HG03439 (cell line): Measurements from ENCODE around the gene SELENOH.
A peak's percentile ranks its signal among the peaks of the same experiment; 100 is the strongest.

Experiments used
- ATAC-seq: cut with Tn5 transposase; IDR thresholded peaks from one replicate; pipeline ENCODE4 v1.9.1; 2021; ENCODE audit warnings: mild to moderate bottlenecking, moderate library complexity; ENCODE audit not compliant: unreplicated experiment

Gene SELENOH

DNA sequence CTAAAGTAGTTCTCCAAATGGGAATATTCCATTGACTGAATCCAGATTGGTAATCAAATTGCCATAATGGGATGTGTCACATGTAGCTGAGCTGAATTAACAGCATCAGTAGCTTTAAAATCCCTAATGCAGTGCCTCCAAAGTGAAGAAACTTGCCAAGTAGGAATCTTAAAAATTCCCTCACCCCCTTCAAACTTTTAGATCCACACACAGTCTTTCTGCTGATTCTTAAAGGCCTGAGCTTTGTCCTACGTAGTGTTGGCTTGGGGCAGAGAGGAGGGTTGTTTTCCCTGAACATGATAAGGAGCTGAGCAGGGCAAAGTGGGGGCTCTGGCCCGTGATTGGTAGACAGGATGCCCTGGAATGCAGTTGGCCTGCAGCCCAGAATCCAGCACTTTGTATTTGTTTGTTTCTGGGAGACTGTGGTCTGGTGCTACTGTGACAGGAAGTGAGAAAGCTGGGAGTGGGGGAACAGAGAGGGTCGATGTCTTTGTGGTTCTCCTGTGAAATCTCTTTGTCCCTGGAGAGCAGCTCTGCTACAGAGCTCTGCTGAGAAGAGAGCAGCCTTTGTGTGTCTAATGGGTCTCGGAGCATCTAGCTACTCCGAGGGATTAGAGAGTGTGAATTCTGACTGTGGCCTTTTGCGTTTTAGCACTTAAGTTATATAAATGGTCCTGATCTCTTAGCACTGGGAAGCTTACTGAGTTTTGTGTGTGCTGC is 37.2 kb downstream of the SELENOH start:
- no peak for ATAC-seq

DNA sequence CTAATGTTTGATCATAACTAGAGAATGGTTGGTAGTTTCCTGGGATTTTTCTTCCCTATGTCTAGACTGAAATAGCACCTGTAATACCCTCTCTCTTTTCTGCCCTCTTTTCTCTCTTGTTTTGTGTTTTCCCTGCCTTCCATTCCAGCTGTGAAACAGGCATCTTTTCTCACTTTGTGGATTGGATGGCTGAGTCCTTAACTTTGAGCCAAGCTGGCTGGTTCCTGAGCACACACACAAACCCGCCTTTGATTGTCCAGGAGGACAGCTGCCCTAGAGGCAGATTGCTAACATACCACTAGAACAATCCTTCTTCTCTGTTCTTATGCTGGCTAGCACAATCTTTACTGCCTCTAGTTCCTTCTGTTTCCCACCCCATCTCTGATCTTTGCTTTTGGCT is 38.0 kb downstream of the SELENOH start:
- no peak for ATAC-seq

DNA sequence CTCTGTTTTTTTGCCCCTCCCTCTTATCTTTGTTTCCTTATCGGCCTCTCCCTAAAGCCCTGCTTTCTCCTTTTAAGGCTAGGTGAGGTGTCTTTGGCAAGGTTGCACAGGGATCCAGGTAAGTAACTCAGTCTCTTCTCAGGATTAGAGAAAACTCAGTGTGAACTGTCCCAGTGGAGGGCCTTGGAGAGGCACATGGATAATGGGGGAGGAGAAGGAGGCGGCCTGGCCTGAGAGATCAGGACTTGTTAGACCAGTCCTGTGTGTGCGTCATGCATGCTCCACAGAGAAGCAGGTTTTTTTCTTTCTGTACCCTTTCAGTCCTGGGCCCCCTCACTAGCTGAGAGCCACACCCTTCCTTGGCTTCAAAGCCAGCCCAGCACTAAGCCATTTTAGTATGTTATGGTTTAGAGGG is 40.2 kb downstream of the SELENOH start:
- no peak for ATAC-seq

- ATAC-seq, result no peak
These were observed 43.8 kb downstream of the SELENOH start for GRCh38 chr11:57785072-57785471.

DNA sequence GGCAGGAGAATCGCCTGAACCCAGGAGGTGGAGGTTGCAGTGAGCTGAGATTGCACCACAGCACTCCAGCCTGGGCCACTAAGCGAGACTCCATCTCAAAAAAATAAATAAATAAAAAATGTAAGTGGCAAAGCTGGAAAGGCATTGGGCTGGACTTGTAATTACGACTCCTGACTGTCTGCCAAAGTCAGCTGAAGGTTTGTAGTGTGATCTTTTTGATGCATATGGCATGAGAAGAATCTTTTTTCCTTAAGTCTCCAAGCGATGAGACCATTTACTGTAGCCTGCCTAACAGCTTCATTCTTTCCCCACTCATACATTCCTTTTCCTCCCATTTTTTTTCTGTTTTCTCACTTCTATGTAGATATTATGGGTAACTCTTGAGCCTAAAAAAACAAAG is 45.1 kb downstream of the SELENOH start:
- ATAC-seq, result no peak

DNA sequence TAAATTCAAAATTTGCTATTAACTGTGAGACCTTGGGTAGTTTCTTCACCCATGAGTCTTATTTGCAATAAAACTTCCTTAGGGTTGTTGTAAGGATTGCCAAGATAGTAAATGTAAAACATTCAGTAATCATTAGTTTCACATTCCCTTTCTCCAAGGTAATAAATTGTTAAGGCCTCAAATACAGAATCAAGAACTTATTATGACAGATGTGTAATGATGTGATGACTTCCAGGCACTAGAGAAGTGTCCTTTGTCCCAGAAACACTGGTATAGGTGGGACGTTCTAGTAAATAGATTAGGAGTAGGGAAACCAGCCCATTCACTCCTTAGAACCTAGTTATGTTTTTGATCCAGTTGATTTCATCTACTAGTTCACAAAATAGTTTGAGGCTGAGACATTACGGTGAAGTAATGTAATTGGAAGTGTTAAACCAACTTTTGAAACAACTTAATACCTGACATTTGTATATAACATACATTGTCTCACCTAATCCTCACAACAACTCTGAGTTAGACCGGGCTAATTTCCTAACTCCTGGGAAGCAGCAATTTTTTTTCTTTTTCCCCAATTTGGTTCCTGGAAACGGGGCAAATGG is 45.8 kb downstream of the SELENOH start:
- ATAC-seq, result no peak

- ATAC-seq, result no peak
These were observed 46.8 kb downstream of the SELENOH start for GRCh38 chr11:57787920-57788702.

- no peak for ATAC-seq
These were observed 47.4 kb downstream of the SELENOH start for GRCh38 chr11:57788703-57789088.

DNA sequence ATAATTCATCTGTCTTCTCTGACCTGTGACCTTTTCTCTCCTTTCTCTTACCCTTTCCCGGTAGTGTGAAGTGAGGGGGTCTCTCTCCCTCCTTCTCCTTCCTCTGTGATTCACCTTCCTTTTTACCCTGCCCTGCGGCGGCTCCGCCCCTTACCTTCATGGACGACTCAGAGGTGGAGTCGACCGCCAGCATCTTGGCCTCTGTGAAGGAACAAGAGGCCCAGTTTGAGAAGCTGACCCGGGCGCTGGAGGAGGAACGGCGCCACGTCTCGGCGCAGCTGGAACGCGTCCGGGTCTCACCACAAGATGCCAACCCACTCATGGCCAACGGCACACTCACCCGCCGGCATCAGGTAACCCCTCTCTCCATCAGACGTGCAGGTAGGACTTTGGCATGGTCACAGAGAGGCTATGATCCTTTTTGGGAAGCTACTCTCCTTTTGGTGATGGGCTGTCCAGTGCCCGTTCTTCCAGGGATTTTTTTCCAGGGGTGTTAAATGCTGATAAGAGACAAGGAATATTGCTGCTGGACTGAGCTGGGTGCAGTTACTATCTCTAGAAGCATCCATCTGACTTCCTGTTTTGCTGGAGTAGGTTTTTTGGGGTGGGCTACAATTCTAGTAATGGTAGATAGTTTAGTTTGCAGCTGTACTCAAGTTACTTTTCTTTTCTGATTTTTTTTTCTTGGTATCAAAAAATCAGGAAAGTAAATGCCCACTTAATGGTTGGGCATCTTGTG is 50.2 kb downstream of the SELENOH start:
- no peak for ATAC-seq

DNA sequence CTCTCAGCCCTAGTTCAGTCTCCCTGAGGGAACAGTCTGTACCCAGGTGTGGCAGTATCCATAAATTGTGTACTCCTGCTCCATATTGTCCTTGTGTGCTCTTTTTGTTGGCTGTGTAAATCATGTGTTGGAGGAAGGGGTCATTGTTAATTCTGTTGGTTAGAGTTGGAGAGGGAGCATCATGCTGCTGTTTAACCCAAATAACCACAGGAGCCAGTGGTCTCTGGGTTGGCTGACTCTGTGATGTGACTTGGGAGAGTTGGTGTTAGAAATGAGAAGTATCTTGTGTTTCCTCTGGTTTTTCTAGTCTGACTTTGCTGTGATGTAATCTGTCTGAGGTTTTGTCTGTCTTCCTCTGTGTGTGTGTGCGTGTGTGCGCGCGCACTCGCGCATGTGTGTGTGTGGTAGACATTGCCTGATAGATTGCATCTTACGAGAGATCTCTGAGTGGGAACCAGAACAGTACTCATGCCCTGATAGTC is 50.8 kb downstream of the SELENOH start:
- peak; percentile 65 for ATAC-seq

DNA sequence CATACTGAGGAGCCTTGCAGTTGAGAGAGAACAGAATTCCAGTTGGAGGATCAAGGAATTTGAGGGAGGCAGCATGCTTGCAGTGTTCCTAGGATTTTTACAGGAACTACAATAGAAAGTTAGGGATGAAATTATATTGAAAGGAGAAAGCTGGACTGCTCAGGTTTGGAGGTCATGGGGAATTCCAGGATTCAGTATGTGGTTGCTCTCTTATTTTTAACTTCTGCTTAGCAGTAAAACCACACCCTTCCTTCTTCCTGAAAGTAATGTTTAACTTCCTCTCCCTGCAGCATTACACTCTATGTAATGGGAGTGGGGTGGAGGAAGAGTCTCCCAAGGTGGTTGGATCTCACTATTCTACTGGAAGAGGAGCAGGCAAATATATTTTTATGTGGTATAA is 51.6 kb downstream of the SELENOH start:
- ATAC-seq, result no peak
